Measurements from ENCODE around the gene SH3BP1. TPM values are rescaled to one million over a fixed set of nuclear protein-coding genes. Genes with fewer than 3 reads are reported as not detected.
"Not testable (repeated sequence)": the region's sequence is repeated elsewhere in the genome, so short reads cannot be mapped to it uniquely, and the experiment has no call there.

SH3BP1 gene
- total RNA-seq, 1 experiment from 2014 or later = 13.2 TPM

GRCh38 chr22:37692627-37693285, 53.3 kb downstream of the SH3BP1 start:
- in situ Hi-C loops (cut with HindIII; ENCODE audit: low sequenced_read_pairs) = no loop called here
- DNase-seq (ENCODE audit: low spot score) = no peak

- DNase-seq (ENCODE audit: low spot score); in situ Hi-C loops (cut with HindIII; ENCODE audit: low sequenced_read_pairs): not testable (repeated sequence)
Measured at GRCh38 chr22:37694131-37694530, 54.7 kb downstream of the SH3BP1 start.

GRCh38 chr22:37696260-37696656, 56.8 kb downstream of the SH3BP1 start:
- DNase-seq (ENCODE audit: low spot score); in situ Hi-C loops (cut with HindIII; ENCODE audit: low sequenced_read_pairs): not testable (repeated sequence)

- peak; percentile 94 for DNase-seq (ENCODE audit: low spot score)
Measured at GRCh38 chr22:37696657-37697537, 57.4 kb downstream of the SH3BP1 start, which contains the start of gene TRIOBP. TSS of gene TRIOBP (plus strand) at chr22:37697048. CDS start at chr22:37701366, 4,318 bp downstream.

GRCh38 chr22:37697538-37697835, 58.0 kb downstream of the SH3BP1 start:
- in situ Hi-C loops (cut with HindIII; ENCODE audit: low sequenced_read_pairs) = no loop called here
- no peak for DNase-seq (ENCODE audit: low spot score)

More at GRCh38 chr22:37696657-37697537, 57.4 kb downstream of the SH3BP1 start, which contains the start of gene TRIOBP:
- in situ Hi-C loops (cut with HindIII; ENCODE audit: low sequenced_read_pairs) = no loop called here

- in situ Hi-C loops (cut with HindIII; ENCODE audit: low sequenced_read_pairs) = no loop called here
- DNase-seq (ENCODE audit: low spot score) = no peak
Measured at GRCh38 chr22:37701141-37701786, 61.8 kb downstream of the SH3BP1 start.

GRCh38 chr22:37703906-37704305, 64.4 kb downstream of the SH3BP1 start:
- in situ Hi-C loops (cut with HindIII; ENCODE audit: low sequenced_read_pairs) = no loop called here
- DNase-seq (ENCODE audit: low spot score) = no peak

DNA sequence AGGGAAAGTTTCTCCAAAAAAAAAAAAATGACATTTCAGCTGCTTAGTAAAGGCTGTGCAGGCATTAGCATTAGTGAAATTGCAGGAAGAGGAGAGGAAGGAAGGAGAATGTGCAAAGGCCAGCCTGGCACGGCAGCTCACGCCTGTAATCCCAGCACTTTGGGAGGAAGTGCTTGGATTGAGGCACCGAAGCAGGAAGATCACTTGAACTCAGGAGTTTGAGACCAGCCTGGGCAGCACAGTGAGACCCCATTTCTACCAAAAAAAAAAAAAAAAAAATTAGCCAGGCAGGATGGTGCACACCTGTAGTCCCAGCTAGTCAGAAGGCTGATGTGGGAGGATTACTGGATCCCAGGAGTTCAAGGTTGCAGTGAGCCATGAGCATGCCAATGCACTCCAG, 65.2 kb downstream of the SH3BP1 start:
- in situ Hi-C loops (cut with HindIII; ENCODE audit: low sequenced_read_pairs) = no loop called here
- no peak for DNase-seq (ENCODE audit: low spot score)

- in situ Hi-C loops (cut with HindIII; ENCODE audit: low sequenced_read_pairs) = no loop called here
Measured at GRCh38 chr22:37705205-37705604, 65.7 kb downstream of the SH3BP1 start.

More at GRCh38 chr22:37705205-37705604, 65.7 kb downstream of the SH3BP1 start:
- DNase-seq (ENCODE audit: low spot score) = no peak

Other genes starting within 250 kb of the SH3BP1 start
- gene ELFN2, start 212.2 kb upstream of the SH3BP1 start, total RNA-seq (2014; rRNA removed; shearing (Covaris generic)) = under 0.01 TPM in 1 of 2 replicates, not detected in the other
- 3.3 and 10.6 TPM in 2 replicates for gene MFNG, start 153.3 kb upstream of the SH3BP1 start, total RNA-seq (2014; rRNA removed; shearing (Covaris generic))
- 18.3 and 26.0 TPM in 2 replicates for gene CARD10, start 120.3 kb upstream of the SH3BP1 start, total RNA-seq (2014; rRNA removed; shearing (Covaris generic))
- gene CDC42EP1, start 79.2 kb upstream of the SH3BP1 start, total RNA-seq (2014; rRNA removed; shearing (Covaris generic)) = 25.2 and 32.6 TPM in 2 replicates
- gene LGALS2, start 59.6 kb upstream of the SH3BP1 start, total RNA-seq (2014; rRNA removed; shearing (Covaris generic)) = not detected in 2 replicates
- 42.0 and 42.5 TPM in 2 replicates for gene GGA1, start 30.8 kb upstream of the SH3BP1 start, total RNA-seq (2014; rRNA removed; shearing (Covaris generic))
- gene PDXP, start 19.1 kb downstream of the SH3BP1 start, total RNA-seq (2014; rRNA removed; shearing (Covaris generic)) = 49.0 and 62.3 TPM in 2 replicates
- 435 and 601 TPM in 2 replicates for gene LGALS1, start 36.0 kb downstream of the SH3BP1 start, total RNA-seq (2014; rRNA removed; shearing (Covaris generic))
- gene NOL12, start 46.7 kb downstream of the SH3BP1 start, total RNA-seq (2014; rRNA removed; shearing (Covaris generic)) = 30.2 and 44.8 TPM in 2 replicates
- 80.9 and 98.8 TPM in 2 replicates for gene TRIOBP, start 57.4 kb downstream of the SH3BP1 start, total RNA-seq (2014; rRNA removed; shearing (Covaris generic))
- gene GCAT, start 168.3 kb downstream of the SH3BP1 start, total RNA-seq (2014; rRNA removed; shearing (Covaris generic)) = 35.6 and 44.6 TPM in 2 replicates
- gene GALR3, start 183.7 kb downstream of the SH3BP1 start, total RNA-seq (2014; rRNA removed; shearing (Covaris generic)) = not detected in 2 replicates
- 41.7 and 46.3 TPM in 2 replicates for gene ANKRD54, start 204.7 kb downstream of the SH3BP1 start, total RNA-seq (2014; rRNA removed; shearing (Covaris generic))
- 595 and 685 TPM in 2 replicates for gene EIF3L, start 209.8 kb downstream of the SH3BP1 start, total RNA-seq (2014; rRNA removed; shearing (Covaris generic))